HG02970 (cell line): ENCODE results near the gene REEP3.

ENCODE experiments used
- ATAC-seq: cut with Tn5 transposase; IDR thresholded peaks from one replicate; pipeline ENCODE4 v1.9.1; 2021; ENCODE audit warnings: mild to moderate bottlenecking, moderate library complexity, moderate number of reproducible peaks; ENCODE audit not compliant: unreplicated experiment, low FRiP score

Gene REEP3

DNA sequence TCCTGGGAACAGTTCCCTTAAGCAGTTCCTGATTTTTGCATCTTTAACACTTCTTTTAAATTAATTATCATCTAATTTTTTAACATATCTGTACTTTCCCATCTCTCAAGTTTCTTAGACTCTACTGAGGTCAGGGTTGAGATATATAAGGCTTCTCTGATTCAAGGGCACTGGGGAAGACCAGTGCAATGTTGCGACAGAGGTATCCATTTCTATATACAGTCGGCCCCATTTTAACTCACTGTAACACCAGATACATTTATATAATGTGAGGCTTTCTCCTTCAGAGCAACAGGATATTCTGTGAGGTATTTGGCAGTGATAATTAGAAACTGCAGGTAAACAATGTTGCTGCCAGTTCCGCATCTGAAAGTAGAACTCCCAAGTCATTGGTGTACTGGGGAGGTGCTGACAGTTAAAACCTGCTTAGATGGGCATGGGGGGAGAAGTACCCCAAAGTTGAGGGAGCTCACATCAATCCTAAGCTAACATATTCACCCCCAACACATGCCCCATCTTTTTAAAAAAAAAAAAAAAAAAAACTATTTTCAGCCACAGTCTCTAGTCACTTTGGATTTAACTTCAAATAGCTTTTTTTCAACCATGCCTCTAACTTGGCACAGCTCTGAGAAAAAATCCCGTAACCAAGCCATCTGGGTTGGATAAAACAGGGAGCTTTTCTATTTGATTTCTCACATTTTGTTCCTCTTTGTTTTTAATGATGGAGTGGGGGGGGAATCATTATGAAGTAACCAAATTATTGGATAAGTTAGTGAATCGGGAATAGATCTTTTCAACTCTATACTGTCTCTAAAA lies 62.9 kb downstream of the REEP3 start:
- ATAC-seq = no peak

DNA sequence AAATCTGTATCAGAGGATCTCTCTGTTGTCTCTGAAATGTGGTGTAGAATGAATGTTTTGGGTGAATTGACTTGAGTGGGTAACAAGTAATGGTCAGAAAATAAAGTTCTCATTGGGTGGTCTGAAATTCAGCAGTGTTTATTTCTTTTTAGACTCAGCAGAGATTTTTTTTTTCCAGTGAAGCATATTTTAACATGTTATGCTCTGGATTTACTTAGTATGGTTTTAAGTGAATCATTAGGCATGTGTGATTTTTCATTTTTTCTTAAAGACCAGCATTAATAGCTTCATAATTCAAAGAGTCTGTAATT lies 63.5 kb downstream of the REEP3 start:
- no peak for ATAC-seq

DNA sequence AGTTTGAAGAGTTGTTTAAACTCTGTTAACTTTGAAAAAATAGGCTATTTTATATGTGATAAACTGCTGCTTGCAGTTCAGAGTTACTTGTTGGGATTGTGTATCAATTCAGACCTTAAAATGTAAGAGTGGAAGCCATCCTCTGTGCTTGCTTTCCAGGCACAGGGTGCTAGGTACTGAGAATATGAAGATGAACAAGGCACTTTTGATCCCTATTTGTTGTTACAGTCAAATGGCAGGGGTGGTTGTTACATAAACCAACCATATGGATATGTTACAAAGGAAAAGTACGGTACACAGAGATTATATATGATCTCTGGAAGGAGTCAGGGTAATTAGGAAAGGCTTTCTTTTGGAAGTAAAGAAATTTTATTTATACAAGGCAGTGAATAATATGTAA lies 63.8 kb downstream of the REEP3 start:
- no peak for ATAC-seq

DNA sequence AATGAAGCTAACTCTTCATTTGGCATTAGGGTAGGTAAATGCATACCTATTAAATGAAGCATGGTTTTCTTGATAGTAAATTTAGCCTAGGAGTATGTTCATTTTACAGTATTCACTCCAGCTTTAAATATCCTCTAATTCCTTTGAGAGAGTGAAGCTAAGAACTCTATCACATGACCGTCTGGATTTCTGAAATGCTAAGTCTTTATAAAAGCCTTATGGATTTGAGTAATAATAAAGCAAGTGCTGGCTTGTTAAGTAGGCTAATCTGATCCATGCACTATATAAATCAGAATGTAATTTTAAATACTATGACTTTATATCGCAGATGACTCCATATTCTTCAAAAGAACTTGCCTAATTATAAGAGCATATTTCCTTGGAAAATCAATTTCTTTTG lies 64.8 kb downstream of the REEP3 start:
- no peak for ATAC-seq

DNA sequence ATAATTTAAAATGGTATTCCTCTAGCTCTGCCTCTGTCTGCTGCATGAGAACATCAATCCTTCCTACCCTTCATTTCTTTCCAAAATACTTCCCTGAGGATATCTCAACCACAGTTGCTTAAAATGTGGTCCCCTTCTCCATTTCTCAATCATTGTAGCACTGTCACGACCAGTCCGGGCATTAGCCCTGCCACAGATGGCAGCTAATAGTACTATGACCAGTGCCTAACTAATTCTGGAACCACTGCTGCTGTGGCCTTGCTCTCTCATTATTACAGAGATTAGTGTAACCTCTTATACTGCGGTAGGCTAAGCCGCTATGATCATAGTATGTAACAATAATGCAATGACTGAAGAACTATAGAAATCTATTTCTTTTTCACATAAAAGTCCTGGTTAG lies 66.0 kb downstream of the REEP3 start:
- ATAC-seq = no peak

- no peak for ATAC-seq
These were observed 67.4 kb downstream of the REEP3 start for GRCh38 chr10:63588436-63589167.

- no peak for ATAC-seq
These were observed 70.6 kb downstream of the REEP3 start for GRCh38 chr10:63591600-63592379.

GRCh38 chr10:63593576-63593975 lies 72.4 kb downstream of the REEP3 start:
- no peak for ATAC-seq

GRCh38 chr10:63595072-63595471 lies 73.9 kb downstream of the REEP3 start:
- no peak for ATAC-seq

DNA sequence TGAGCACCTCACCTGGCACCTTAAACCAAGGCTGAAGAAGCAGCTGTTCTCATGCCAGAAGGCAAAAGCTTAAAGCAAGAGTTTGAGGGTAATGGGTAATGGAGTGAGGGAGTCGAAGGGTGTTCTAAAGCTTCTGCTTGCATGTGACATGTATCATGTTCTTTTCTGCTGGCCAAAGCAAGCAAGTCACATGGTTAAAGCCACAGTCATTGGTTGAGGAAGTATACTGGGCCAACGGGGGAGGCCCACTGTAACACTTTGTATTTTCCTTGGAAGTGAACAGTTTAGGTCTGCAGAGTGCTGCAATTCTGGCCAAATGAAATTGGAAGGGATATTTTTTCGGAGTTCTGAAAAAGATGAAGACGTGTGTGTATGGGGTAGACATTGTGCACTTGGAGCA lies 75.7 kb downstream of the REEP3 start:
- no peak for ATAC-seq

DNA sequence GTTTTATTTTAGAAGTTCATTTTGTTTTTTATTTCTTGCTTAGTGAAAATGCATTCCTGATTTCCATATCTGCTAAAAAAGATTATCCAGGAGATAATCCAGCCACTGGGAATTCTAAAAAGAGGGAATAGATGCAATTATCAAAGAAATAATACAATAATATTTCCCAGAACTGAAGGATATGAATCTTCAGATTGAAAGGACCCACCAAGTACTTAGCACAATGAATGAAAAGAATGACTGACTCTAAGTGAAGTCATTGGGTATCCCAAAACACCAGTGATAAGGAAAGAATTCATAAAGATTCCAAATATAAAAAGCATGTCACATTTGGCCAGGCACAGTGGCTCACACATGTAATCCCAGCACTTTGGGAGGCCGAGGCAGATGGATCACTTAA lies 79.3 kb downstream of the REEP3 start:
- no peak for ATAC-seq

GRCh38 chr10:63603709-63604445 lies 82.7 kb downstream of the REEP3 start:
- ATAC-seq = no peak

- no peak for ATAC-seq
These were observed 84.2 kb downstream of the REEP3 start for GRCh38 chr10:63605197-63605967.

- no peak for ATAC-seq
These were observed 87.3 kb downstream of the REEP3 start for GRCh38 chr10:63608511-63608910.

DNA sequence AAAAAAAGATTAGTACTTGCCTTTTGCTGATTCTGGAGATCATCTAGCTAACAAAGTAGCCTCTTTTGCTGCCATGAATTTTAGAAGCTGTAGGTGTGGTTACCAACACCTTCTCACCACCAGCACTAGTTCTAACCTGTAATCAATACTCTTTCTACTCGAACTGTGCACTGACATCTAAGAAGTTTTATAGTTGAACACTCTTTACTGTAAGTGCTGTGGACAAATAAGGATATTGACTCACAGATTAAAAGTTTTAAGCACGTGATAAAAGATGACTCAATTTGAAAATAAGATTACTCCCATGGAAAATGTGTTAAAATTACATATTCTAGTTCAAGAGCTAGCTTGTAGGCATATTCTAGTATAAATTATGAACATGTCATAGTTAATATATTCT lies 89.9 kb downstream of the REEP3 start:
- no peak for ATAC-seq

GRCh38 chr10:63614371-63614891 lies 93.2 kb downstream of the REEP3 start:
- no peak for ATAC-seq

DNA sequence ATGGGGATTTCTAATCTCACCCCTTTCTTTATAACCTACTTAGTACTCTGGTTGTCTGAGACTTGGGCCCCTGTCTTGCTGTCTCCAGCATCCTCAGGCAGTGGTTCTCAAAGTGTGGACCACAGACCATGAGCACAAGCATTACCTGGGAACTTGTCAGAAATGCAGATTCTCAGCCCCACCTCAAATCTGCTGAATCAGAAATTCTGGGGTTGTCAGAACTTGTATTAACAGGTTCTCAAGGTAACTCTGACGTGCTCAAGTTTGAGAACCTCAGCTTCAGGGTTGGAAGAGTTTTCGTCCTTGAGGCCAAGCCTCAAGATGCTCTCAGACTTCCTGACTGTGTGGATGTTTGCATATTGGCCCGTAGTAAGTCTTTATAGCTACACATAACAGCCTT lies 97.4 kb downstream of the REEP3 start:
- no peak for ATAC-seq

DNA sequence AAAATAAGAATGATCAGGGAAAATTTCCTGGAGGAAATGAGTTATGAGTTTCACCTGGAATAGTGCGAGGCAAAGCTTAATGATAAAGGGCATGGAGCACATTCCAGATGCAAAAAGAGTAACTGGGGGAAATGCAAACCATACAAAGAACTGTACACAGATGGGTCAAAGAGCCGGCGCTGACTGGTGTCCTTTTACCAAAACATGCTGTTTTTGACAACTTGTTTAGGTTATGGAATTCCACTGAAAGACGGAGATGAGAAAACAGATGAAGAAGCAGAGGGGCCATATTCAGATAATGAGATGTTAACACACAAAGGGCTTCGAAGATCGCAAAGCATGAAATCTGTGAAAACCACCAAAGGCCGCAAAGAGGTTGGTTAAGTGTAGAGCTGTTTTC lies 98.2 kb downstream of the REEP3 start:
- ATAC-seq = no peak

- no peak for ATAC-seq
These were observed 100.9 kb downstream of the REEP3 start for GRCh38 chr10:63622097-63622496.

GRCh38 chr10:63624701-63625100 lies 103.5 kb downstream of the REEP3 start:
- no peak for ATAC-seq
